GM18508 (cell line): ENCODE measurements around the gene RIPK3.
"Not testable (repeated sequence)": the region's sequence is repeated elsewhere in the genome, so short reads cannot be mapped to it uniquely, and the experiment has no call there.

ENCODE experiments used
- ATAC-seq: cut with Tn5 transposase; IDR thresholded peaks from one replicate; pipeline ENCODE4 v1.9.1; 2021; ENCODE audit warnings: moderate number of reproducible peaks; ENCODE audit not compliant: insufficient read depth, unreplicated experiment

Gene RIPK3

DNA sequence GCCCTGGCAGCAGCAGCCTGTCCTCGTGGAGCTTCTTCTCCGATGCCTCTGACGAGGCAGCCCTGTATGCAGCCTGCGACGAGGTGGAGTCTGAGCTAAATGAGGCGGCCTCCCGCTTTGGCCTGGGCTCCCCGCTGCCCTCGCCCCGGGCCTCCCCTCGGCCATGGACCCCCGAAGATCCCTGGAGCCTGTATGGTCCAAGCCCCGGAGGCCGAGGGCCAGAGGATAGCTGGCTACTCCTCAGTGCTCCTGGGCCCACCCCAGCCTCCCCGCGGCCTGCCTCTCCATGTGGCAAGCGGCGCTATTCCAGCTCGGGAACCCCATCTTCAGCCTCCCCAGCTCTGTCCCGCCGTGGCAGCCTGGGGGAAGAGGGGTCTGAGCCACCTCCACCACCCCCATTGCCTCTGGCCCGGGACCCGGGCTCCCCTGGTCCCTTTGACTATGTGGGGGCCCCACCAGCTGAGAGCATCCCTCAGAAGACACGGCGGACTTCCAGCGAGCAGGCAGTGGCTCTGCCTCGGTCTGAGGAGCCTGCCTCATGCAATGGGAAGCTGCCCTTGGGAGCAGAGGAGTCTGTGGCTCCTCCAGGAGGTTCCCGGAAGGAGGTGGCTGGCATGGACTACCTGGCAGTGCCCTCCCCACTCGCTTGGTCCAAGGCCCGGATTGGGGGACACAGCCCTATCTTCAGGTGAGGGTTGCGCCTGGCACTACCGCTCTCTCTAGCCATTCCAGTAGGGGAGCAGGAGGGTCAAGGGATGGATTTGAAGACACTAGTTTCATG lies 30.3 kb upstream of the RIPK3 start:
- no peak for ATAC-seq

DNA sequence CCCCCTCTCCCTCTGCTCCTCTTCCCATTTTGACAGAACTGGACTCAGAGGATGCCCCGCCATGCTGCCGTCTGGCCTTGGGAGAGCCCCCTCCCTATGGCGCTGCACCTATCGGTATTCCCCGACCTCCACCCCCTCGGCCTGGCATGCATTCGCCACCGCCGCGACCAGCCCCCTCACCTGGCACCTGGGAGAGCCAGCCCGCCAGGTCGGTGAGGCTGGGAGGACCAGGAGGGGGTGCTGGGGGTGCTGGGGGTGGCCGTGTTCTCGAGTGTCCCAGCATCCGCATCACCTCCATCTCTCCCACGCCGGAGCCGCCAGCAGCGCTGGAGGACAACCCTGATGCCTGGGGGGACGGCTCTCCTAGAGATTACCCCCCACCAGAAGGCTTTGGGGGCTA lies 29.7 kb upstream of the RIPK3 start:
- no peak for ATAC-seq

DNA sequence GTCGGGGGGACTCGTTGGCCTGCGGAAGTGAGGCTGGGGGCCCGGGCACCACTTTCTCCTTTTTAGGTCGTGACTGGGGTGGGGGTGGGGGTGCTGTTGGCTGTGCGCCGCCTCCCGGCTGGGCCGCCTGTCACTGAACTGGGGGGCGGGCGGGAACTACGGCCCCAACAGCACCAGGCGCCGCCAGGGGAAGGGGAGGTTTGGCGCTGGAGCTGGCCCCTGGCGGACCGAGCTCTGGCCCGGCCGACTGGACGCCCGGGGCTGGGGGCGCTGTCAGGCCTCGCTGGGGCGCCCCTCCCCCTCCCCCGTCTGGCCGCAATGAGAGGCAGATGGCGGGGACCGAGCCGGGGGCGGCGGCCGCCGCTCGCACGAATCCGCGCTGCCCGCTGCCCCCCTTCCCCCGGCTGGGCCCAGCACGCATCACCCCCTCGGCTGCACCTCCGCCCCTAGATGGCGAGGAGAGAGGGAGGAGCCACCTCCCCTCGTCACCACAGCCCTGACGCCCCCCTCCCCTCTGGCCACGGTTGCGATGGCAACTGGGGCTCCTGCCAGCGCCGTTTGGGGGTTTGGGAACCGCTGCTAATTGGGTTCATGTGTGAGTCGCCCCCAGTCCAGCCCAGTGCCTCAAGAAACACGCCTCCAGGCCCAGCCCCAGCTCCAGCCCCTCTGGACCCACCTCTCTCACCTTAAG lies 28.9 kb upstream of the RIPK3 start:
- no peak for ATAC-seq

DNA sequence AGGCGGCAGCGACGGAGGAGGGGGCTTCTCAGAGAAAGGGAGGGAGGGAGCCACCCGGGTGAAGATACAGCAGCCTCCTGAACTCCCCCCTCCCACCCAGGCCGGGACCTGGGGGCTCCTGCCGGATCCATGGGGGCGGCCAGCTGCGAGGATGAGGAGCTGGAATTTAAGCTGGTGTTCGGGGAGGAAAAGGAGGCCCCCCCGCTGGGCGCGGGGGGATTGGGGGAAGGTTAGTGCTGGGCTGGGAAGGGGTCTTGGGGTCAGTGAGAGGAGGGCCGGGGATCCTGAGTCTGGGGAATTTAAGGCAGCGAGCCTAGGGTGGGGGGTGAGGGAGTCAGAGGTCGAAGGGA lies 28.4 kb upstream of the RIPK3 start:
- no peak for ATAC-seq

DNA sequence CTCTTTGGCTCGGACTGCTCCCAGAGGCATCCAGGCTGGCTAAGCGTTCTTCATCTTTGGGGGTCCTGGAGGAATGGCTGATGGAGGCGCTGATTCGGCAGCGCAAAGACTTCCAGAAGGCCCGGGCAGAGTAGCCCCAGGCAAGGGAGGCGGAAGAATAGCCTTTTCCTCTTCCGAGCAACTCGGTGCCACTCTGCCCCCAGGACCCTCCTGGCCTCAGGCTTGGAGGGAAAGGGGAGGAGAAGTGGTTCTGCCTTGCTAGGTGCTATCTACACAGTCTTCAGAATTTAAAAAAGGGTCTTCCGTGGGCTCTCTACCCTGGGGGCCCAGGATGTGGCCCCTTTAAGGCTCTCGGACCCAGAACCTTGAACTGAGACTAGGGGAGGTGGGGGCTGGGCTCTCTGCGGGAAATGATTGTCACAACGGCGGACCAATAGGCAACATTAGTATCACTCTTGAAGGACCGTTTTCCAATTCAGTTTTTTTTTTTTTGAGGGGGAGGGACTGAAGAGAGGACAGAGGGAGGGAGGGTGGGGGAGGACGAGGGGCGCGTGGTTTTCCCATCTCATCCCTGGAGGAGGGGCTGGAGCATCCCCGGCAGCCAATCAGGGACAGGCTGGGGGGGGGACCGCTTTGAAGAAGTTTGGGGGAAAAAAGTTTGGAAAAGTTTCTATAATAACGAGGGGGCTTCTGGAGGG lies 27.9 kb upstream of the RIPK3 start, which contains the start of gene NFATC4:
NFATC4 (plus strand) TSS at position 671 of the 698 bp plus-strand sequence. CDS start 157 bp downstream, outside the sequence.
- no peak for ATAC-seq

DNA sequence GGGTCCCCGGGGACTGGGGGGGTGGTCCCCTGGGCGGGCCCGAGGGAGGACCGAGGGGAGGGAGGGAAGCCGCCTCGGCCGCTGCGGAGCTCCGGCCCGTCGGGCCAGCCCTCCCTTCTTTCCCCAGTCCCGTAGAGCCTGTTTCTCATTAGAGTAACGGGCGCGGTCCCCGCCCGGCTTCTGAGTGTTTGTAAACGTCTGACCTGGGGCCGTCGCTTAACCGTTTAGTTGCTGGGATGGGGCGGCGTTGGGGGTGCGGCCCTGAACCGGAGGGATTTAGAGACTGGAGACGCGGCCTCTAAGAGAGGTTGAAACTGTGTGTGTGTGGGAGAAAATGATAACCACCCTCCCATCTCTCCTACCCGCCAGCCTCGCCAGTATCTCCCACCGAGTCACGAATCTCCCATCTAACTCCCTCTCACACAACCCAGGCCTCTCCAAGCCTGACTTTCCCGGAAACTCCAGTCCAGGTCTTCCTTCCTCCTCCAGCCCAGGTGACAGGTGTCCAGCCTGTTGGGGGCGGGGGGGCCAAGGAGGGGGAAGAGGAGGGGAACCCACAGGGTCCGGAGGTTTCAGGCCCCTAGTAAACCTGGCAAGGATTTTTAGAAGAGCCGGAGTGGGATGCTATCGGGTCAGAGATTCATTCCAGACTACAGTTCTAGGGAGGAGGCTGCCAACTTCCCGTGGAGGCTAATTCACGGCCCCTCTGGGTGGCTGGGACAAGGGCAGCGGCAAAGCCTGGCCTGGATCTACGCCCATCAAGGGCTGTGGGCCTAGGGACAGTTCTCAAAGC lies 27.1 kb upstream of the RIPK3 start:
- no peak for ATAC-seq

DNA sequence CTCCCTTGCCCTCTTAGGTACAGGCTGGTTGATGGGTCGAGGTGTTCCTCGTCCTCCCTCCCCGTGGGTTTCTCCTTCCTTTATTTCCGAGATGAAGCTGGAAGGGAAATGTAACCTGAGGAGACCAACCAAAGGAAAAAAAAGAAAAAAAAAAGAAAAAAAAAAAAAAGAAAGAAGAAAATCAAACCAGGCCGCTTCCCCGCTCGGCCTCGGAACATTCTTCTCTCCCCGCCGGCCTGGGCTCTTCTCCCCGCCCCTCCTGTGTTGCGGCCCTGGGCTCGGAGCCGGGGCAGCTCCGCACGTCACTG lies 26.6 kb upstream of the RIPK3 start:
- no peak for ATAC-seq

DNA sequence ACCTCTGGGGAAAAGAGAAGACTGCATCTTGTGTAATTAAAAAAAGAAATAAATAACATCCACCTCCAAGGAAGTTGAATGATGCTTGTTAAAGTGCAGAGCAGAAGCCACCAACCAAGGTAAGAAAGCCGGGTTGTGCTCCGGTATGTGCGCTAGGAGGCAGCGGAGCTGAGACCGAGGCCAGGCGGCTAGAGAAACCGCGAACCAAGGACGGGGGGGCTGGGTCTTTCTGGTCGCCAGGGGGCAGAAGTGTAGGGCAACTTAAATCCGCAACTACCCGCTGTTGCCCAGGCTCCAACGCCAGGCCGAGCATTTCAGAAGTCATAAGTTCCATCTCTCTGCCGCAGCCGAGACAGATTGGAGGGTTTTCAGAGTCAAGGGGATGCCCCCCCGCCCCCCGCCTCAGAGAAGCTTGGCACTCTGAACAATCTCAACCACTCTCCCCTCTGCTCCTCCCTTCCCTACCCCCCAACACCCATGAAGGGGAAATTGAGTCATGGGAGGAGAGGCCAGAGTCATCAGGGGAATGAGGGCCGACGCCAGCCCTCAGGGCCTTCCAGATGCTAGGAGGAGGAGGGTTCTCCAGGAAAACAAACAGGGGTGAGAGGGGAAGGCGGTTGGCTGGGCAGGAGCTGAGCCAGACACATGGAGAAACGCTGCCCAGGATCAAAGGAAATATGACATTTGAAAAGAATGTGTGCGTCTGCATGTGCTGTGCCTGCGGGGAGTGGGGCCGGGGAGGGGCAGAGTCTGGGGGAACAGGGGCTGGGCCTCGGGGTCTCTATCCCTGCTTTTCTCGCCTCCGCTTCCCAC lies 26.0 kb upstream of the RIPK3 start:
- ATAC-seq = no peak

DNA sequence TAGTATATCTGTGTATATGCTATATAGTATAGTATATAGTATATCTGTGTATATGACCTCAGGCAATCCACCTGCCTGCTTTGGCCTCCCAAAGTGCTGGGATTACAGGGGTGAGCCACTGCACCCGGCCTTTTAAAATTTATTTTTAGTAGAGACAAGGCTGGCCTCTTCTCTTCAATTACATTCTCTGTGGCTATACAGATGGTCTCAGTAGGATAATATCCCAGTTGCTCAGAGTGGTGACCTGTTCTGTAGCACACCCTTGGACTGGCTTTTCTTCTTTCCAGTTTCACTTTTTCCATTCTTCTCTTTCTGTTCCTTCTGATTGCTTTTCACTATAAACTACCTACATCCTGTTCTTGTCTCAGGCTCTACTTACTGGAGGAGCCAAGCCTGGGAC lies 25.1 kb upstream of the RIPK3 start:
- no peak for ATAC-seq

DNA sequence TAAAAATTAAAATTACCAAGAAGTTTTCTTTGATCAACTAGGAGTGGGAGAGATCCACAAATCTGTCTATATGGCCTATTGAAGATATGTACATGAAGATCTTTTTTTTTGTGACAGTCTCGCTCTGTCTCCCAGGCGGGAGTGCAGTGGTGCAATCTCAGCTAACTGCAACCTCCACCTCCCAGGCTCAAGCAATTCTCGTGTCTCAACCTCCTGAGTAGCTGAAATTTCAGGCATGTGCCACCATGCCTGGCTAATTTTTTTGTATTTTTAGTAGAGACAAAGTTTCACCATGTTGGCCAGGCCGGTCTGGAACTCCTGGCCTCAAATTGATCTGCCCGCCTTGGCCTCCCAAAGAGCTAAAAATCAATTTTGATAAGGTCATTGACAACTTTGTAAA lies 23.6 kb upstream of the RIPK3 start:
- no peak for ATAC-seq

DNA sequence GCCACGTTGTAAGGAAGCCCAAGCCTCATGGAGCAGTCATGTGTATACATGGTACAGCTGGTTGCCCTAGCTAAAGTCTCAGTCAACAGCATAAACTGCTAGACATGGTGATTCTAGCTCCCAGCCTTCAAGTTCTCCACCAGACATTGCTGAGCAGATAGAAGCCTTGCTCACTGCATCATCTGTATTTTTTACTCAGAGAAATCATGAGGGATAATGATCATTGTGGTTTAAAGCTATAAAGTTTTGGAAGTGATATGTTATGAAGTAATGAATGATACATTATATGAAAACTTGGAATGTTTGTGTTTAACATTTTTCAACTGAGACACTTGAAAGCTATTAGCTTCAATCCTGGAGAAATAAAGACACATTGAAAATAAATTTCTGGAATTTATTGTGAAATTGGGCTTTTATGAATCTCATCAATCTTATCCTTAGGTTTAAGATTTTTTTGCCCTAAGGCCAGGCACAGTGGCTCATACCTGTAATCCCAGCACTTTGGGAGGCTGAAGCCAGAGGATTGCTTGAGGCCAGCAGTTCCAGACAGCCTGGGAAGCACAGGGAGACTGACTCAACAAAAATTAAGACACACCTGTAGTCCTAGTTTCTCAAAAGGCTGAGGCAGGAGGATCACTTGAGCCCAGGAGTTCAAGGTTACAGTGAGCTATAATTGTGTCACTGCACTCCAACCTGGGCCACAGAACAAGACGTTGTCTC lies 22.6 kb upstream of the RIPK3 start:
- ATAC-seq = no peak

DNA sequence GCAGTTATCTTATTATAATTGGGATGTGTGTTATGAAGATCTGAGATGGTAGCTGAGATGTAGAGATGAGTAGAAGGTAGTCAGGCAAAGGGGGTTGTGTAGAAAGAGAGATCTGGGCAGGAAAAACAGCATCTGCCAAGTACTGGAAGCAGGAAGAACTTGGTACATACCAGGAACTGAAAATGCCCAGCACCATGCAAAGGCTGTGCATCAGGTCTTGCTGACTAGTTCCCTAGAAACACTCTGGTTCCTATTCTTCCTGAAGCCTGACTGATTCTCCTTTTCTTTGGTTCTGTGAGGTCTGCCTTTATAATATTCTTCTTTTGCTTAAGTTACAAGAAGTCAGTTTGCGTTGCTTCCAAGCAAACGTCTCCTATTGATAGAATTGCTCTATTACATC lies 21.5 kb upstream of the RIPK3 start:
- no peak for ATAC-seq

DNA sequence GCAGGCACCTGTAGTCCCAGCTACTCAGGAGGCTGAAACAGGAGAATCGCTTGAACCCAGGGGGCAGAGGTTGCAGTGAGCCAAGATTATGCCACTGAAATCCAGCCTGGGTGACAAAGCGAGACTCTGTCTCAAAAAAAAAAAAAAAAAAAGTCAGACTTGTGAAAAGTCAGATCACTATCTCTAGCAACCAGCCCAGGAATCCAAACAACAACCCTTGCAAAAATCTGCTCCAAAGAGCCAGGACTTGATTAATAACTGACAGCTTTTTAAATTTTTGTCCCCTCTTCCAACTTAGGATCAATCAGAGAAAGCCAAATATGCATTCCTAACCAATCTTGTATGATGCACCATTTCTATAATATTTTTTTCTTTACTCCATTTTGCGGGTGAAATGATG lies 20.5 kb upstream of the RIPK3 start:
- ATAC-seq = no peak

DNA sequence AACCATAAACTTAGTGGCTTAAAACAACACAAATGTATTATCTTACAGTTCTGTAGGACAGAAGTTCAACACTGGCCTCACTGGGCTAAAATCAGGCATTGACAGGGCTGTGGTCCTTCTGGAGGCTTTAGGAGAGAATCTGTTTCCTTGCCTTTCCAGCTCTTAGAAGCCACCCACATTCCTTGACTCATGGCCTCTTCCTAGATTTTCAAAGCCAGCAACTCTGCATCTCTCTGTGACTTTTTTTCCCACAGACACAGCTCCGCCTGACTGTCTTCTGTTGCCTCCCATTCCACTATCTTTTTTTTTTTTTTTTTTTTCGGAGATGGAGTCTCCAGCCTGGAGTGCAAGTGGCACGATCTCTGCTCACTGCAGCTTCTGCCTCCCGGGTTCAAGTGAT lies 16.4 kb upstream of the RIPK3 start:
- no peak for ATAC-seq

DNA sequence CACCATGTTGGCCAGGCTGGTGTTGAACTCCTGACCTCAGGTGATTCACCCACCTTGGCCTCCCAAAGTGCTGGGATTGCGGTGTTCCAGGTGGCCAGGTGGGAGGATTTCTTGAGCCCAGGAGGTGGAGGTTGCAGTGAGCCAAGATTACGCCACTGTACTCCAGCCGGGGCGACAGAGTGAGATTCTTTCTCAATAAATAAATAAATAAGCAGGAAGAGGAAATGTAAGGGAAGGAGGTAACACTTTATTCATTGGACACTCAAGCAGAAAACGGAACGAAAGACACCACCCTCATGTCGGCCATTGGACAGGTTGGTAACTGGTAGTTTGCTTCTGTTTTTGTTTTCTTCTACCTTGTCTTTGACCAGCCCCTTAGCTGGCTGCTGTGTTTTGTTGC lies 15.2 kb upstream of the RIPK3 start:
- no peak for ATAC-seq

DNA sequence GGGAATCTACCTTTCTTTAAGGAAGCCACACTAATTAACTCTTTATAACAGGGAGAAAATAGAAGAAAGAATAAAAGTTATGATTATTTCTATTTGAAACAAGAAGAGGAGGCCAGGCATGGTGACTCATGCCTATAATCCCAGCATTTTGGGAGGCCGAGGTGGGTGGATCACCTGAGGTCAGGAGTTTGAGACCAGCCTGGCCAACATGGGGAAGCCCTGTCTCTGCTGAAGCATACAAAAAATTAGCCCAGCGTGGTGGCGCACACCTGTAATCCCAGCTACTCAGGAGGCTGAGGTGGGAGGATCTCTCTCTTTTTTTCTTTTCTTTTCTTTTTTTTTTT lies 14.7 kb upstream of the RIPK3 start:
- ATAC-seq = not testable (repeated sequence)

DNA sequence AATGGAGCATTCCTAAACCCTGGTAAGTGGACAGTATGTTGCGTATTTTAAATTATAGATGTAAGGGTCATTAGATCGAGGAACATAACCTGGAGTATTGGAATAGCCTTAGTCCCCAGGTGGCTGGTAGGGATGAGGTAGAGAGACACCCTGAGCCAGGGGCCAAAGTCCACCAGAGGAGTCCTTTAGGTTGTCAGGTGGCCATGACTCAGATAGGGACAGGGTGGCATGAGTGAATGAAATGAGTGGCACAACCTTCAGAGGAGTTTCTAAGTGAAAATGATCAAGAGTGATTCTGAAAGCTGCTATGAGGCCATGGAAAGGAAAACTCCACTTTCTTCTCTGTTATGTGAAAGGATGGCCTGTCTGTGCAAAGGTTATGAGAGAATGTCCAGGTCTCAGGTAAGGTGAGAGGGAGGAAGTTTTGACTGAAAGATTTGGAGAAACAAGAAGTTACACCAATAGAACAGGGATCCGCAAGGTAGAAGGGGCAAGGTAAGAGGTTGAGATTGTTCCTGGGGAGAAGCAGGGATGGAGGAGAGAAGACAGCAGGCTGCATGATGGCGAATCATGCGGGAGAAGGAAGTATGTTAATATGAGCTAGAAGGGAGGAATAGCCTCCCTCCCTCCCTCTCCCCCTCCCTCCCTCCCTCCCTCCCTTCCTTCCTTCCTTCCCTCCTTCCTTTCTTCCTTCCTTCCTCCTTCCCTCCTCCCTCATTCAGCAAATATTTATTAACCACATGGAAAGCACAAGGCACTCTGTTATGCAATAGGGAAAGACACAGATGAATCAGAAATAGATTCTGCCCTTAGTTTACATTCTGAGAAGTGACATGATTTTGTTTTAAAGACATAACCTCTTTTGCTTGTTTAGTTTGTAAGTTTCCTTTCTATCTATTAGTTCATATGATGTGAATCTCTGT lies 14.0 kb upstream of the RIPK3 start:
- ATAC-seq = no peak

DNA sequence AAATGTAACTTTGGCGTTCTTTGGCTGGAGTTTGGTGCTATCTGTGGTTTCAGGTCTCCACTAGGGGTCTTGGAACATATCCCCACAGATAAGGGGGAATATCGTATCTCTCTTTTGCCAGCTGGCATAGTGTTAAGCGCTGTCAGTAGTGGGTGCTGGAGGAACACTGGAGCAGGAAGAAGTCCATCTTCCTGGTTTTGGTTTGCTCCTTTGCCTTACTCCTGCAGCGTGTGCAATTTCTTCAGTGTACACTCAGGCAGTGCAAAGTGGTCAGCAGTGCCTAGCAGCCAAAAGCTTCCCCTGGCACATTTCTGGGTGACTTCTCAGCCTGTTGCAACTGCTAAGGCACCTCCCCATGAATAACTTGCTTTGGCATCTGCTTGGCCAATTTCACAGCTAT lies 11.7 kb upstream of the RIPK3 start:
- no peak for ATAC-seq
